Ectodermal cell (in vitro differentiated cells): ENCODE data around the gene RANBP9.

Source experiments
- H3K27ac ChIP-seq: 2 replicates; pipeline ENCODE4 v1.7.0; 2013; ENCODE audit warnings: mild to moderate bottlenecking, low read depth, low read length; ENCODE audit not compliant: insufficient read depth, poor library complexity, severe bottlenecking
- H3K27me3 ChIP-seq: 2 replicates; pipeline ENCODE4 v1.7.0; 2013; ENCODE audit warnings: mild to moderate bottlenecking, low read length; ENCODE audit not compliant: insufficient read depth, control insufficient read depth, poor library complexity, severe bottlenecking
- H3K36me3 ChIP-seq: one replicate; pipeline ENCODE4 v1.7.0; 2013; ENCODE audit warnings: low read length; ENCODE audit not compliant: control insufficient read depth, insufficient read depth
- H3K4me1 ChIP-seq: one replicate; pipeline ENCODE4 v1.7.0; 2013; ENCODE audit warnings: low read length; ENCODE audit not compliant: control insufficient read depth, insufficient read depth
- H3K4me3 ChIP-seq: 2 replicates; pipeline ENCODE4 v1.7.0; 2013; ENCODE audit warnings: low read depth, low read length, control low read depth; ENCODE audit not compliant: insufficient read depth
- H3K9me3 ChIP-seq: 2 replicates; pipeline ENCODE4 v1.7.0; 2013; ENCODE audit warnings: mild to moderate bottlenecking, low read length, moderate library complexity; ENCODE audit not compliant: control insufficient read depth
- WGBS, 2 experiments: methylation state at CpG; one replicate each; pipeline ENCODE4 v1.1.7; 2013; ENCODE audit warnings: missing lambda C conversion rate in 2 of 2; 5-methylcytosine and 5-hydroxymethylcytosine counted together

The RANBP9 gene

DNA sequence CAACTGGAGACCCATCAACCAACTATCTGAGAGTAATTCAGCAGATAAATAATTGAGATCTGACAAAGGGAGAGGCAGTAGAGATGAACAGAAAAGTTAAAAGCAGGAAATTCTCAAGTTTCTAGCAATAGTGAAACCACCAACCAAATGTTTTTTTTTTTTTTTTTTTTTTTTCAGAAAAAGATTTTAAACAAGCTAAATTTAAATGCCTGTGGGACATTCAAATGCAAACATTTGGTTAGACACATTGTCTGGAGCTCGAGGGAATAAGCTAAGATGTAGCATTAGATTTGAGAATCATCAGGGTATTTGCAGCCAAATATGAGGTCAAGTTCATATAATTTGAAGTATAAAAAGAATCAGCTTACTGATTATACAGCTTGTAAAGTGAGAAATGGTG is 16.4 kb downstream of the RANBP9 start:
- H3K4me1 ChIP-seq, result no peaks in the 10 kb centered on the region
- no peak overlapping the region for H3K4me3 ChIP-seq
- no peaks in the 10 kb centered on the region for H3K9me3 ChIP-seq
- H3K36me3 ChIP-seq, result no peaks in the 10 kb centered on the region
- no peak overlapping the region for H3K27ac ChIP-seq
- WGBS, 2 experiments, result 69 to 81% methylated on average over 1 of the region's 1 CpG
- H3K27me3 ChIP-seq, result no peaks in the 10 kb centered on the region

DNA sequence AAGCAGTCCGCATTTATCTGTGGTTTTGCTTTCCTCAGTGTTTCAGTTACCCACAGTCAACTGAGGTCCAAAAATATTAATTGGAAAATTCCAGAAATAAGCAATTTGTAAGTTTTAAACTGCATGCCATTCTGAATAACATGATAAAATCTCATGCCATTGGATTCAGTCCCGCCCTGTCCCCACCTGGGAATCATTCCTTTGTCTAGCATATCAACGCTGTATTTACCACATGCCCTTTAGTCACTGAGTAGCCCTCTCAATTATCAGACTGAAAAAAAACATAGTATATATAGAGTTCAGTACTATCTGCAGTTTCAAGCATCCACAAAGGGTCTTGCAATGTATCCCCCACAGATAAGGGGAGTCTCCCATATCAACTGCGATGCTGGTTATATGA is 17.1 kb downstream of the RANBP9 start:
- 94% methylated on average over 3 to 4 of the region's 4 CpGs for WGBS, 2 experiments
- Histone ChIP-seq H3K4me1 (no peaks in the 10 kb centered on the region), H3K36me3 (no peaks in the 10 kb centered on the region), H3K27me3 (no peaks in the 10 kb centered on the region), H3K9me3 (no peaks in the 10 kb centered on the region), H3K27ac (no peak overlapping the region), H3K4me3 (no peak overlapping the region)

DNA sequence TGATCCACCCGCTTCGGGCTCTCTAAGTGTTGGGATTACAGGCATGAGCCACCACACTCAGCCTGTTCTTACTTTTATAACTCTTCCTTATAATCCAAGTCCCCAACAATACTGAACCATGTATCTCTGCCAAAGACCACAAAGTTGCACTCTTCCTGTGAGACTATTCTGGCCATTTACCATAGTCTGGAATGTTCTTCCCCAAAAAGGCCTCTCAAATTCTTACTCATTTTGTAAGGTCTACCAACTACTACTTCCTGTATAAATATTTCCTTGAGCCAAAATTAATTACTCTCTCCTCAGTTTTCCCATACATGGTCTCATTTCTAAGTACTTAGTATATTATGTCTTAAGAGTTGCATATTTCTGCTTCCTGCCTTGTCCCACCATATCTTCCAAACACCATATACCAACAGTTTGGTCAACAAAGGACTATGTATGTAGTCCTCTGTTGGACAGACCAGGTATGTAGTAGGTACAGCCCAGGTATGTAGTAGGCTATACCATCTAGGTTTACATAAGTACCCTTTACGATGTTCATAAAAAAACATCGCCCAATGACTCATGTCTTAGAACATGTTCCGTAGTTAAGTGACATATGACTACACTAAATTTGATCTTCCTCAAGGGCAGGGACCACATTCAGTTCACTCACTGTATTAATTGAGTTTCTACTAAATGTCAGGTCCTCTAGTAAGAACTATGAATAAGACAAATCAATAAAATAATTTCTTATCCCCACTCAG is 22.0 kb downstream of the RANBP9 start:
- Histone ChIP-seq H3K27me3 (no peaks in the 10 kb centered on the region), H3K4me1 (no peaks in the 10 kb centered on the region), H3K9me3 (no peaks in the 10 kb centered on the region), H3K27ac (no peak overlapping the region), H3K36me3 (no peaks in the 10 kb centered on the region), H3K4me3 (no peak overlapping the region)
- 96% methylated on average over 5 of the region's 5 CpGs for WGBS, 2 experiments

DNA sequence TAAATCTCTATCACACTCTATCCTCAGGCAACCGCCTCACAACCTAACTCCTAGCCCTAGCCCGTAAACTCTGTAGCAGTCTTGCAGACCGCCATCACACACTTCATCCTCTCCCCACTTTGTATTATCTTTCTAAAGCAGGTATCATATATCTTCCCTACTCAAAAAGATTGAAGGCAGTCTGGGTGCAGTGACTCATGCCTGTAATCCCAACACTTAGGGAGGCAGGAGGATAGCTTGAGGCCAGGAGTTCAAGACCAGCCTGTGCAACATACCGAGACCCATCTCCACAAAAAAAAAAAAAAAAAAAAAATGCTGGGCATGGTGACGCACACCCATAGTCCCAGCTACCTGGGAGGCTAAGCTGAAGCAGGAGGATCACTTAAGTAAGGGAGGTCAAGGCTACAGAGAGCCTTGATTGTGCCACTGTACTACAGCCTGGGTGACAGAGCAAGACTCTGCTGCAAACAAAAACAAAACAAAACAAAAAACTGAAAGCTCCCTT is 22.9 kb downstream of the RANBP9 start:
- Histone ChIP-seq H3K36me3 (no peaks in the 10 kb centered on the region), H3K4me1 (no peaks in the 10 kb centered on the region), H3K27me3 (no peaks in the 10 kb centered on the region), H3K27ac (no peak overlapping the region), H3K9me3 (no peaks in the 10 kb centered on the region), H3K4me3 (no peak overlapping the region)
- WGBS, 2 experiments, result 93 to 98% methylated on average over 4 to 5 of the region's 5 CpGs

DNA sequence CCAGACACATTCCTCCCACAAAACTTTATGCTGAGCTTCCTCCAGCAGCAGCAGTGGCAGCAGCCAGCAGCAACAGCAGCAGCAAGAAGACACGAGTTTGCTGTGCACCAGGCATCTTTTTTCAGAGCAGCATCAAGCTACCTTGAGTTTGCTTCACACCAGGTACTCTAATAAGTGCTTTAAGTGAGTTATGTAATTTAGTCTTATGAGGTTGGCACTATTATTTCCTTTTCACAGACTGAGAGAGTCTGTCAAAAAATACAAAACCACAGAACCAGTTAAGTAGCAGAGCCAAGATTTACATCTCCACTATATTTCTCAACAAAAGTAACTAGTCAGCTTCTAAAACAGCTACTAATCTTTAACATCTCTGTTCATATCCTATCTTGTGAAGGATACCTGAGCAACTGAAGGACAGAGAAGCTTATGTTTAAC is 23.7 kb downstream of the RANBP9 start:
- Histone ChIP-seq H3K4me3 (no peak overlapping the region), H3K9me3 (no peaks in the 10 kb centered on the region), H3K36me3 (no peaks in the 10 kb centered on the region), H3K4me1 (no peaks in the 10 kb centered on the region), H3K27me3 (no peaks in the 10 kb centered on the region), H3K27ac (no peak overlapping the region)
- 77 to 83% methylated on average over 1 of the region's 1 CpG for WGBS, 2 experiments

DNA sequence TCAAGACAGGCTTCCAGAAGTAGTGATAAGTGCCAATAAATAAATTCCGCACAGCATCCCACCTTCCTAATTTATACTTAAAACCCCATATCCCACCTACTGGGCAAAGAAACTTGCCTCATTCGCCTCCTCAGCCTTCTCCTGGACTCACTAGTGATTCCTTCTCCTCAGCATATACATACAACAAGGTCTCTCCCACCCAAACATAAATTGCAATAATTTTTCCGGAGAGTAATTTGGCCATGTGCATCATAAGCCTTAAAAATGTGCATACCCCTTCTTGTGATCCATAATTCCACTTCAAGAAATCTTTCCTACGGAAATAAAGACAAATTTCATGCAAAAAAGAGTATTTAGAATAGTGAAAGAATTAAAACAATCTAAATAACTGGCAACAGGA is 26.8 kb downstream of the RANBP9 start:
- no peak overlapping the region for H3K4me3 ChIP-seq
- H3K27me3 ChIP-seq, result no peaks in the 10 kb centered on the region
- 87 to 94% methylated on average over 3 of the region's 4 CpGs for WGBS, 2 experiments
- H3K4me1 ChIP-seq, result no peaks in the 10 kb centered on the region
- H3K9me3 ChIP-seq, result no peaks in the 10 kb centered on the region
- peaks cover 3% of the 10 kb centered on the region for H3K36me3 ChIP-seq
- H3K27ac ChIP-seq, result no peak overlapping the region

DNA sequence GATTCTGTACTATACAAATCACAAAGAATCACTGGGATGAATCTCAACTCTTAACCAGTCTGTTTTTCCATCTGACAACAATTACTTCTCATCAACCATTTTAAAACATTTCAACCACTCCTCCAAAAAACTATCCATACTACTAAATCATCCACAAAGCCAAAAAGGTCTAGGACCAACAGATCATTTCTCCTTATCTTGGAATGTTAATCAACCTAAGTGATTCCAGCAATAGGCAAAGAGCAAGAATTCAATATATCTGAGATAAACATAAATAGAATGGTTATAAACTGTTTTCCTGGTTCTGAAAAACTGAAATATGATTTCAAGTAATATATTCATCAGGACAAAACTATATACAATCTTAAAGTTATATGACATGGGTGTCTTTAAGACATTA is 28.6 kb downstream of the RANBP9 start:
- Histone ChIP-seq H3K27ac (no peak overlapping the region), H3K9me3 (no peaks in the 10 kb centered on the region), H3K27me3 (no peaks in the 10 kb centered on the region), H3K36me3 (peaks cover 3% of the 10 kb centered on the region), H3K4me3 (no peak overlapping the region), H3K4me1 (no peaks in the 10 kb centered on the region)

DNA sequence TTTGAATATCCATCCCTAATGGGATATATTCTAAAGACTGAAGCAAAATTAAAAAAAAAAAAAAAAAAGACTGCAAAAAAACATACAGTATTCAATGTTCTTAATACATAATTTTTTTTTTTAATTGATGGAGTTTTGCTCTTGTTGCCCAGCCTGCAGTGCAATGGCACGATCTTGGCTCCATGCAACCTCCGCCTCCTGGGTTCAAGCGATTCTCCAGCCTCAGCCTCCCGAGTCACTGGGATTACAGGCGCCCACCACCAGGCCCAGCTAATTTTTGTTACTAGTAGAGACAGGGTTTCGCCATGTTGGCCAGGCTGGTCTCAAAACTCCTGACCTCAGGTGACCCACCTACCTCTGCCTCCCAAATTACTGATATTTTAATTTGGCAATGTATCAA is 29.3 kb downstream of the RANBP9 start:
- H3K4me1 ChIP-seq, result no peaks in the 10 kb centered on the region
- no peak overlapping the region for H3K27ac ChIP-seq
- no peak overlapping the region for H3K4me3 ChIP-seq
- 93 to 96% methylated on average over 6 of the region's 6 CpGs for WGBS, 2 experiments
- no peaks in the 10 kb centered on the region for H3K9me3 ChIP-seq
- peaks cover 3% of the 10 kb centered on the region for H3K36me3 ChIP-seq
- no peaks in the 10 kb centered on the region for H3K27me3 ChIP-seq

DNA sequence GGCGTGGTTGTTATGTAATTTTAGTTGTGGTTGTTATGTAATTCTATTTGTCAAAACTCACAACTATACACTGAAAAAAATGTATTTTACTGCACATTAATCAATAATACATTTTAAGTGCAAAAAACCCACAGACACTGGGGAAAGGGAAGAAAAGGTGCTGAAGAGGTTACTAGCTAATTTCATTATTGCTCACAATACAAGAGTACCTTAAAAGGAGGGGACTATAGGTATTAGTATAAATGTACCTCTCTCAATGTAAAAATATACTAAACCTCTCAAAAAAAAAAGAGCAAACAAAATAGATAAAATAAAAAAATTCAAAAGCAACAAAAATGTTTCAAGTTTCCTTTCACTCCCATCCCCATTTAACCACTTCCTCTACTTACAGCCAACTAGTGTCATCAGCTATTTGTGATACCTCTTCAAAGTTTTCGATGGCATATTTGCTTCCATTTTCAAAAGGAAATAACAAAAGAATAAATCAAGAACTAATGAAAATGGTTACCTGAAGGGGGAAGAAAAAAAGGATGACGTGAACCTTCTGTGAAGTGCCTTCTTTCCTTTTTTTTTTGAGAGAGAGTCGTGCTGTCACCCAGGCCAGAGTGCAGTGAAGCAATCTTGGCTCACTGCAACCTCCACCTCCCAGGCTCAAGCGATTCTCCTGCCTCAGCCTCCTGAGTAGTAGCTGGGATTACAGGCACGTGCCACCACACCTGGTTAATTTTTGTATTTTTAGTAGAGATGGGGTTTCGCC is 30.2 kb downstream of the RANBP9 start:
- WGBS, 2 experiments, result 88 to 94% methylated on average over 5 to 7 of the region's 7 CpGs
- H3K9me3 ChIP-seq, result peaks cover 3% of the 10 kb centered on the region
- peaks cover 3% of the 10 kb centered on the region for H3K36me3 ChIP-seq
- H3K4me1 ChIP-seq, result no peaks in the 10 kb centered on the region
- H3K4me3 ChIP-seq, result no peak overlapping the region
- H3K27me3 ChIP-seq, result no peaks in the 10 kb centered on the region
- H3K27ac ChIP-seq, result no peak overlapping the region

DNA sequence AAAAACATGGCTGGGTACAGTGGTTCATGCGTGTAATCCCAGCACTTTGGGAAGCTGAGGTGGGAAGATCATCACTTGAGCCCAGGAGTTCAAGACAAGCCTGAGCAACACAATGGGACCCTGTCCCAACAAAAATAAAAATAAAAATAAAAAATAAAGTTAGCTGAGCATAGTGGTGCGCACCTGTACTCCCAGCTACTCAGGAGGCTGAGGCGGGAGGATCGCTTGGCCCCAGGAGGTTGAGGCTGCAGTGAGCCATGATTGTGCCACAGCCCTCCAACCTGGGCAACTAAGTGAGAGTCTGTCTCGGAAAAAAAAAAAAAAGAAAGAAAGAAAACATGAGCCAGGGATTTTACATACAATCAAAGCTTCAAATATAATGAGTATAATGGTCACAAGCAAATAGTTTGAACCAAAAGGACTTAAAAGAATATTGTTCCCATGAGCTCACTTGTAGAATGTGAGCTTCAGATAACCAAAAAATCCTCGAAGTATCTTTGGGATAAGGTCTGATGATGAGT is 31.1 kb downstream of the RANBP9 start:
- Histone ChIP-seq H3K4me3 (no peak overlapping the region), H3K36me3 (peaks cover 3% of the 10 kb centered on the region), H3K27ac (no peak overlapping the region), H3K9me3 (peaks cover 3% of the 10 kb centered on the region), H3K4me1 (no peaks in the 10 kb centered on the region), H3K27me3 (no peaks in the 10 kb centered on the region)
- WGBS, 2 experiments, result 97 to 98% methylated on average over 4 to 5 of the region's 6 CpGs
